K562 (cell line): ENCODE results near the gene ZNF366. TPM values are rescaled to one million over a fixed set of nuclear protein-coding genes. Genes with fewer than 3 reads are reported as not detected.

ENCODE experiments used
- ATAC-seq: fragments of 200-7000 bp; cut with Tn5 transposase; 3 replicates; pipeline ENCODE4 v1.9.1; 2020; ENCODE audit warnings: moderate library complexity
- BruUV-seq: library from RNA; stranded (reverse); fragments of 400-500 nt; replicated peaks from 2 replicates; lab custom pipeline; 2021; lab: Mats Ljungman, UMichigan
- CTCF ChIA-PET: fragments of 300-600 bp; formaldehyde crosslinking; extraction: SDS; loops from one replicate; lab custom pipeline; 2021; ENCODE audit warnings: low intra/inter-chr PET ratio; lab: Yijun Ruan, JAX
- POLR2A ChIA-PET: fragments of 300-600, 350-650 bp; sonication (Branson Sonifier 250); formaldehyde crosslinking; extraction: SDS; loops from one replicate; lab custom pipeline; 2021; ENCODE audit warnings: antibody characterized with exemption, inconsistent platforms; lab: Yijun Ruan, JAX
- DNase-seq, 4 experiments: peaks; one replicate each; pipeline versions ENCODE4 v3.0.0 to v3.0.0-alpha.2; 2011 to 2018; ENCODE audit warnings: low spot score in 3 of 4, mixed read lengths in 3 of 4; ENCODE audit errors: extremely low read depth in 1 of 4
- FAIRE-seq: peaks from 2 replicates; lab custom pipeline; 2011; peaks lifted over from hg19 to GRCh38; lab: Jason Lieb, UNC
- H2AFZ ChIP-seq: 2 replicates; pipeline ENCODE4 v1.6.0; 2011; ENCODE audit warnings: low read depth, low read length, control low read depth, inconsistent platforms
- H3K27ac ChIP-seq: fragments of 200-600 bp; 3 replicates; pipeline ENCODE4 v1.8.0; 2011; ENCODE audit warnings: low read depth, mild to moderate bottlenecking, control low read depth, inconsistent platforms, low read length, moderate library complexity, mixed read lengths; ENCODE audit errors: extremely low read depth
- H3K27me3 ChIP-seq, 2 experiments: fragments of 300-600 bp in 1 of 2; 2 replicates in 1 of 2; 3 replicates in 1 of 2; pipeline versions ENCODE4 v1.6.0 to v1.8.0; 2011; ENCODE audit warnings: inconsistent platforms in 2 of 2, low read length in 2 of 2, mild to moderate bottlenecking in 1 of 2, mixed read lengths in 1 of 2, moderate library complexity in 1 of 2; ENCODE audit not compliant: control insufficient read depth in 2 of 2, insufficient read depth in 2 of 2
- H3K36me3 ChIP-seq: fragments of 300-600 bp; 3 replicates; pipeline ENCODE4 v1.8.0; 2011; ENCODE audit warnings: mild to moderate bottlenecking, low read length, inconsistent platforms; ENCODE audit not compliant: control insufficient read depth, insufficient read depth
- H3K4me1 ChIP-seq, 2 experiments: fragments of 200-600 bp in 1 of 2; replicated peaks in 1 of 2; 2 replicates in 1 of 2; 3 replicates in 1 of 2; pipeline versions ENCODE4 v1.5.1 to v1.8.0; 2011; ENCODE audit warnings: inconsistent platforms in 2 of 2, low read length in 2 of 2, mild to moderate bottlenecking in 1 of 2, mixed read lengths in 1 of 2, moderate library complexity in 1 of 2; ENCODE audit not compliant: control insufficient read depth in 2 of 2, insufficient read depth in 2 of 2
- H3K4me2 ChIP-seq: 2 replicates; pipeline ENCODE4 v1.6.1; 2011; ENCODE audit warnings: low read length, control low read depth, inconsistent platforms, mixed read lengths; ENCODE audit not compliant: insufficient read depth
- H3K4me3 ChIP-seq: fragments of 200-600 bp; sonication (generic), shearing (Covaris generic); 2 replicates; pipeline ENCODE4 v1.5.1; 2016; ENCODE audit warnings: control low read depth, inconsistent platforms
- H3K79me2 ChIP-seq: fragments of 200-600 bp; 3 replicates; pipeline ENCODE4 v1.8.0; 2011; ENCODE audit warnings: low read length, inconsistent platforms; ENCODE audit not compliant: control insufficient read depth, insufficient read depth
- H3K9ac ChIP-seq, 2 experiments: 2 replicates each; pipeline versions ENCODE4 v1.6.0 to v1.6.1; 2011; ENCODE audit warnings: low read depth in 2 of 2, low read length in 2 of 2, control low read depth in 1 of 2, inconsistent platforms in 1 of 2, mild to moderate bottlenecking in 1 of 2, mixed read lengths in 1 of 2; ENCODE audit not compliant: insufficient read depth in 1 of 2
- H3K9me1 ChIP-seq: one replicate; pipeline ENCODE4 v1.6.0; 2011; ENCODE audit warnings: inconsistent platforms, mild to moderate bottlenecking, low read length, moderate library complexity; ENCODE audit not compliant: control insufficient read depth, insufficient read depth
- H3K9me3 ChIP-seq: replicated peaks from 2 replicates; pipeline ENCODE4 v1.5.1; 2011; ENCODE audit warnings: low read depth, low read length, inconsistent platforms; ENCODE audit not compliant: control insufficient read depth, insufficient read depth
- H4K20me1 ChIP-seq: replicated peaks from 2 replicates; pipeline ENCODE4 v1.6.1; 2011; ENCODE audit warnings: low read length, inconsistent platforms, mixed read lengths; ENCODE audit not compliant: control insufficient read depth, insufficient read depth
- ARID1B ChIP-seq: fragments of 450-650 bp; IDR thresholded peaks from 2 replicates; pipeline ENCODE4 v1.6.1; 2016; ENCODE audit warnings: antibody characterized with exemption, mild to moderate bottlenecking, inconsistent platforms
- ATF3 ChIP-seq, 2 experiments: fragments of 450-650 bp in 1 of 2; sonication (generic) in 1 of 2; formaldehyde crosslinking in 1 of 2; IDR thresholded peaks in 1 of 2; conservative IDR thresholded peaks in 1 of 2; 2 replicates each; pipeline versions ENCODE4 v1.6.1 to v1.8.1; 2016 to 2023; ENCODE audit warnings: mild to moderate bottlenecking in 2 of 2, moderate library complexity in 2 of 2, inconsistent platforms in 1 of 2, missing genetic modification reagents in 1 of 2
- E2F1 ChIP-seq: sonication (generic); formaldehyde crosslinking; IDR thresholded peaks from 2 replicates; pipeline ENCODE4 v1.8.1; 2023; ENCODE audit warnings: mild to moderate bottlenecking, missing genetic modification reagents, moderate library complexity
- ELF1 ChIP-seq: fragments of 200-800 bp; sonication (Bioruptor generic); IDR thresholded peaks from 2 replicates; pipeline ENCODE4 v1.6.1; 2016; ENCODE audit warnings: missing genetic modification characterization, missing compliant biosample characterization
- EWSR1 ChIP-seq: fragments of 450-650 bp; IDR thresholded peaks from 2 replicates; pipeline ENCODE4 v1.6.1; 2018; ENCODE audit warnings: borderline replicate concordance, mild to moderate bottlenecking, low read depth, moderate library complexity; ENCODE audit not compliant: partially characterized antibody
- FOSL1 ChIP-seq: fragments of 200-800 bp; sonication (Bioruptor generic); conservative IDR thresholded peaks from 2 replicates; pipeline ENCODE4 v1.6.1; 2016; ENCODE audit warnings: missing genetic modification characterization, missing compliant biosample characterization
- HDAC3 ChIP-seq: fragments of 450-650 bp; IDR thresholded peaks from 2 replicates; pipeline ENCODE4 v1.6.1; 2018; ENCODE audit warnings: borderline replicate concordance, mild to moderate bottlenecking, moderate library complexity; ENCODE audit not compliant: partially characterized antibody
- JUND ChIP-seq, 2 experiments: IDR thresholded peaks; 2 replicates in 1 of 2; 3 replicates in 1 of 2; pipeline ENCODE4 v1.6.1; 2011; ENCODE audit warnings: borderline replicate concordance in 2 of 2, low read depth in 2 of 2, low read length in 2 of 2, improper control_type of control experiment in 1 of 2, missing biosample characterization in 1 of 2, missing genetic modification characterization in 1 of 2, missing genetic modification reagents in 1 of 2
- NUFIP1 ChIP-seq: fragments of 450-650 bp; IDR thresholded peaks from 2 replicates; pipeline ENCODE4 v1.6.1; 2018; ENCODE audit not compliant: partially characterized antibody
- RBM14 ChIP-seq: fragments of 200-400 bp; formaldehyde crosslinking; IDR thresholded peaks from 2 replicates; pipeline ENCODE4 v1.6.1; 2018; ENCODE audit warnings: low read depth, mild to moderate bottlenecking, low read length, moderate library complexity, borderline replicate concordance; ENCODE audit not compliant: insufficient read depth
- RBM34 ChIP-seq: fragments of 200-400 bp; formaldehyde crosslinking; IDR thresholded peaks from 2 replicates; pipeline ENCODE4 v1.6.1; 2018; ENCODE audit warnings: low read length, borderline replicate concordance; ENCODE audit not compliant: insufficient read depth
- SAP30 ChIP-seq: fragments of 200-600 bp; sonication (generic); IDR thresholded peaks from 2 replicates; pipeline ENCODE4 v1.6.1; 2012; ENCODE audit warnings: borderline replicate concordance, low read depth, mild to moderate bottlenecking, moderate library complexity, low read length, control low read depth, inconsistent platforms; ENCODE audit not compliant: insufficient read depth, poor library complexity, severe bottlenecking
- STAT5A ChIP-seq: IDR thresholded peaks from 2 replicates; pipeline ENCODE4 v1.6.1; 2012; ENCODE audit warnings: low read length, inconsistent platforms, borderline replicate concordance
- TAF7 ChIP-seq: fragments of 450-650 bp; IDR thresholded peaks from 2 replicates; pipeline ENCODE4 v1.6.1; 2016; ENCODE audit warnings: missing genetic modification characterization, missing compliant biosample characterization
- ZBTB34 ChIP-seq: fragments of 250-450 bp; sonication (Bioruptor Pico); IDR thresholded peaks from 2 replicates; pipeline ENCODE4 v1.8.0; 2021; ENCODE audit warnings: mild to moderate bottlenecking, moderate library complexity
- ZKSCAN8 ChIP-seq: fragments of 200-800 bp; sonication (Bioruptor generic); IDR thresholded peaks from 2 replicates; pipeline ENCODE4 v1.6.1; 2016; ENCODE audit warnings: missing genetic modification characterization, missing compliant biosample characterization
- ZNF212 ChIP-seq: fragments of 450-650 bp; formaldehyde crosslinking; IDR thresholded peaks from 2 replicates; pipeline ENCODE4 v1.4.0; 2020; ENCODE audit warnings: mild to moderate bottlenecking
- WGBS: fragments of 100-300 bp; shearing (Covaris generic); methylation state at CpG from one replicate; pipeline ENCODE4 v1.1.6; 2016; ENCODE audit warnings: low coverage, mixed read lengths; ENCODE audit not compliant: insufficient coverage; ENCODE audit errors: missing lambda C conversion rate; 5-methylcytosine and 5-hydroxymethylcytosine counted together
- in situ Hi-C: fragments of 300-500 bp; cut with MboI; formaldehyde crosslinking; loops from 4 replicates; pipeline ENCODE4 v1.15.0; 2018; ENCODE audit warnings: inconsistent platforms, mixed read lengths
- intact Hi-C: fragments of 100-400 bp; cut with micrococcal nuclease; formaldehyde crosslinking; loops from 2 replicates; pipeline ENCODE4 v1.14.2; 2022
- polyA plus RNA-seq, 8 experiments: library from polyadenylated mRNA; depleted of rRNA in 4 of 8; stranded (reverse) in 5 of 8; unstranded in 3 of 8; fragments of >200 nt; fragmentation: Nextera tagmentation in 2 of 8; fragmentation: Illumina TruSeq in 1 of 8; extraction: Ambion mirVana in 2 of 8; extraction: Trizol in 1 of 8; gene quantifications; 2 replicates each; pipeline versions ENCODE4 v1.2.1 to v1.2.3, GENCODE V29; 2011 to 2014; ENCODE audit warnings: inconsistent platforms in 1 of 8, missing spikeins in 1 of 8
- total RNA-seq, 7 experiments: library from RNA; depleted of rRNA in 6 of 7; stranded (reverse); fragments of >200 nt in 6 of 7; fragmentation: Illumina TruSeq in 2 of 7; extraction: Trizol in 2 of 7; gene quantifications; 2 replicates each; pipeline versions ENCODE4 v1.2.1 to v1.2.3, GENCODE V29; 2011 to 2021; ENCODE audit warnings: low replicate concordance in 1 of 7

The ZNF366 gene
- total and polyA plus RNA-seq, 9 of the 15 experiments (the other 6 are each of a cell fraction or from before 2014, with no cell fraction given): not detected

- no TSS peak for BruUV-seq
- Histone ChIP-seq H3K79me2 (no peaks in the 10 kb centered on the region), H3K4me2 (no peak overlapping the region), H3K27me3 (no peaks in the 10 kb centered on the region), H3K4me3 (no peak overlapping the region), H3K36me3 (no peaks in the 10 kb centered on the region), H4K20me1 (no peaks in the 10 kb centered on the region), H3K9ac (no peak overlapping the region), H3K9me1 (no peaks in the 10 kb centered on the region), H3K27ac (no peak overlapping the region), H3K4me1 (peaks cover 10 to 12% of the 10 kb centered on the region in 2 experiments; a peak in 3 of 5 replicates), H3K9me3 (no peaks in the 10 kb centered on the region), H2AFZ (peak overlapping the region; percentile 78)
- DNase-seq (peak in 1 of 4 experiments; percentile 20), FAIRE-seq (peak; percentile 26), ATAC-seq (peak; percentile 43; the same call in 1 of the 3 replicates)
- intact Hi-C loops: no loop called here
- in situ Hi-C loops: no loop called here
- 27% methylated on average over 5 of the region's 5 CpGs for WGBS
- ChIA-PET CTCF (no interaction called here), POLR2A (interaction anchor here (0.8 to 2.8 kb wide), 4 partner anchors 9 to 58 kb away, joined by 3 to 11 read pairs (median 4); no protein-coding TSS in a partner anchor)
- peak; percentile 49; the same call in 1 of the 2 replicates for TF ChIP-seq FOSL1 (tag)
- TF ChIP-seq ZBTB34: no peak
- TF ChIP-seq ZKSCAN8 (CRISPR knock-in tag): peak; percentile 75; the same call in 1 of the 2 replicates
- peak; percentile 32; the same call in 1 of the 2 replicates for TF ChIP-seq ARID1B
- no peak for TF ChIP-seq HDAC3
- TF ChIP-seq RBM34: no peak
- TF ChIP-seq NUFIP1: no peak
- TF ChIP-seq EWSR1: no peak
- TF ChIP-seq JUND (IDR thresholded peaks at IDR 0.05; ENCODE audit: borderline replicate concordance, low read depth, low read length): peak; percentile 56; the same call in 1 of the 2 replicates
- TF ChIP-seq JUND (tag; IDR thresholded peaks at IDR 0.05; ENCODE audit: borderline replicate concordance, low read depth, low read length): peak; percentile 46; the same call in 1 of the 3 replicates
- TF ChIP-seq ZNF212 (CRISPR knock-in tag): no peak
- no peak for TF ChIP-seq ELF1
- peak; percentile 67 for TF ChIP-seq ATF3 (IDR thresholded peaks at IDR 0.05)
- TF ChIP-seq ATF3 (CRISPR knock-in tag; conservative IDR thresholded peaks at IDR 0.05): no peak
- TF ChIP-seq TAF7 (tag): no peak
- no peak for TF ChIP-seq RBM14
- no peak for TF ChIP-seq E2F1 (CRISPR knock-in tag)
- no peak for TF ChIP-seq SAP30
- TF ChIP-seq STAT5A: no peak
Measured at GRCh38 chr5:72552041-72552557, 44.9 kb upstream of the ZNF366 start.
